Measurements from ENCODE around the gene DSC1. TPM values are rescaled to one million over a fixed set of nuclear protein-coding genes. Genes with fewer than 3 reads are reported as not detected.
"Not testable (repeated sequence)": the region's sequence is repeated elsewhere in the genome, so short reads cannot be mapped to it uniquely, and the experiment has no call there.

DSC1 gene
- total RNA-seq, 8 experiments from 2014 or later, result 0.05 to 1.3 (median 0.90) TPM; not detected in 2

- WGBS, 10 experiments, result 13 to 100% (median 78%) methylated on average over 1 to 3 of the region's 3 CpGs; no CpG with 5 or more reads in 2 of the 10 experiments
- ATAC-seq (replicated peaks in 6 of 8), result no peak
- no peak overlapping the region for H3K27ac ChIP-seq
- in situ Hi-C loops (cut with MboI; ENCODE audit: low pct_unique_long_range_greater_than_20kb in 2 of 9, low sequenced_read_pairs in 9 of 9, unreplicated experiment in 9 of 9), result no loop called here
- no peak overlapping the region for H3K4me3 ChIP-seq
- H3K4me1 ChIP-seq (replicated peaks in 1 of 2), result peaks cover 7% of the 10 kb centered on the region in 2 donors
Measured at GRCh38 chr18:31195063-31195462, 32.4 kb upstream of the DSC1 start.

- Histone ChIP-seq H3K4me1 (replicated peaks in 1 of 2) (no peaks in the 10 kb centered on the region), H3K4me3 (no peak overlapping the region), H3K27ac (no peak overlapping the region)
- no peak for ATAC-seq (replicated peaks in 6 of 8)
- in situ Hi-C loops (cut with MboI; ENCODE audit: low pct_unique_long_range_greater_than_20kb in 2 of 9, low sequenced_read_pairs in 9 of 9, unreplicated experiment in 9 of 9), result no loop called here
Measured at GRCh38 chr18:31192086-31192776, 29.6 kb upstream of the DSC1 start.

- Histone ChIP-seq H3K27ac (no peak overlapping the region), H3K4me1 (replicated peaks in 1 of 2) (no peaks in the 10 kb centered on the region), H3K4me3 (no peak overlapping the region)
- in situ Hi-C loops (cut with MboI; ENCODE audit: low pct_unique_long_range_greater_than_20kb in 2 of 9, low sequenced_read_pairs in 9 of 9, unreplicated experiment in 9 of 9), result no loop called here
- no peak for ATAC-seq (replicated peaks in 6 of 8)
- WGBS, 10 experiments, result 0 to 96% (median 86%) methylated on average over 2 of the region's 2 CpGs; no CpG with 5 or more reads in 3 of the 10 experiments
Measured at GRCh38 chr18:31190919-31191318, 28.3 kb upstream of the DSC1 start.

GRCh38 chr18:31189757-31190156 is 27.1 kb upstream of the DSC1 start:
- ATAC-seq (replicated peaks in 6 of 8), result no peak
- 0 to 100% (median 83%) methylated on average over 1 to 2 of the region's 2 CpGs for WGBS, 10 experiments
- in situ Hi-C loops (cut with MboI; ENCODE audit: low pct_unique_long_range_greater_than_20kb in 2 of 9, low sequenced_read_pairs in 9 of 9, unreplicated experiment in 9 of 9), result no loop called here
- no peak overlapping the region for H3K4me3 ChIP-seq
- no peak overlapping the region for H3K27ac ChIP-seq
- H3K4me1 ChIP-seq (replicated peaks in 1 of 2), result no peaks in the 10 kb centered on the region

GRCh38 chr18:31185186-31185950 is 22.7 kb upstream of the DSC1 start:
- WGBS, 10 experiments, result 13 to 100% (median 81%) methylated on average over 2 to 4 of the region's 4 CpGs; no CpG with 5 or more reads in 1 of the 10 experiments
- Histone ChIP-seq H3K27ac (no peak overlapping the region), H3K4me3 (no peak overlapping the region), H3K4me1 (replicated peaks in 1 of 2) (no peaks in the 10 kb centered on the region)
- peak in 3 of 8 experiments; percentile 46 to 67 (median 61) for ATAC-seq (replicated peaks in 6 of 8)
- in situ Hi-C loops (cut with MboI; ENCODE audit: low pct_unique_long_range_greater_than_20kb in 2 of 9, low sequenced_read_pairs in 9 of 9, unreplicated experiment in 9 of 9), result no loop called here

GRCh38 chr18:31183302-31183701 is 20.6 kb upstream of the DSC1 start:
- in situ Hi-C loops (cut with MboI; ENCODE audit: low pct_unique_long_range_greater_than_20kb in 2 of 9, low sequenced_read_pairs in 9 of 9, unreplicated experiment in 9 of 9), result no loop called here
- ATAC-seq (replicated peaks in 6 of 8), result no peak
- 10 to 100% (median 54%) methylated on average over 1 to 2 of the region's 2 CpGs; no CpG with 5 or more reads in 4 of the 10 experiments for WGBS, 10 experiments

GRCh38 chr18:31177369-31177768 is 14.7 kb upstream of the DSC1 start:
- ATAC-seq (replicated peaks in 6 of 8); H3K4me3 ChIP-seq; in situ Hi-C loops (cut with MboI; ENCODE audit: low pct_unique_long_range_greater_than_20kb in 2 of 9, low sequenced_read_pairs in 9 of 9, unreplicated experiment in 9 of 9); H3K27ac ChIP-seq; H3K4me1 ChIP-seq (replicated peaks in 1 of 2): not testable (repeated sequence)
- 10 to 100% (median 80%) methylated on average over 2 to 6 of the region's 6 CpGs; no CpG with 5 or more reads in 1 of the 10 experiments for WGBS, 10 experiments

More at GRCh38 chr18:31183302-31183701, 20.6 kb upstream of the DSC1 start:
- no peak overlapping the region for H3K27ac ChIP-seq
- no peaks in the 10 kb centered on the region for H3K4me1 ChIP-seq (replicated peaks in 1 of 2)
- no peak overlapping the region for H3K4me3 ChIP-seq

GRCh38 chr18:31176531-31176930 is 13.9 kb upstream of the DSC1 start:
- no peak for ATAC-seq (replicated peaks in 6 of 8)
- H3K4me1 ChIP-seq (replicated peaks in 1 of 2), result no peaks in the 10 kb centered on the region
- 0 to 100% (median 79%) methylated on average over 1 to 2 of the region's 2 CpGs; no CpG with 5 or more reads in 1 of the 10 experiments for WGBS, 10 experiments
- no peak overlapping the region for H3K4me3 ChIP-seq
- in situ Hi-C loops (cut with MboI; ENCODE audit: low pct_unique_long_range_greater_than_20kb in 2 of 9, low sequenced_read_pairs in 9 of 9, unreplicated experiment in 9 of 9), result no loop called here
- no peak overlapping the region for H3K27ac ChIP-seq

- Histone ChIP-seq H3K4me3 (no peak overlapping the region), H3K4me1 (replicated peaks in 1 of 2) (no peaks in the 10 kb centered on the region), H3K27ac (no peak overlapping the region)
- in situ Hi-C loops (cut with MboI; ENCODE audit: low pct_unique_long_range_greater_than_20kb in 2 of 9, low sequenced_read_pairs in 9 of 9, unreplicated experiment in 9 of 9), result no loop called here
- WGBS, 10 experiments, result 0 to 100% (median 50%) methylated on average over 1 of the region's 1 CpG; no CpG with 5 or more reads in 1 of the 10 experiments
- peak in 1 of 8 experiments; percentile 32 for ATAC-seq (replicated peaks in 6 of 8)
Measured at GRCh38 chr18:31171144-31171839, 8.6 kb upstream of the DSC1 start.

- ATAC-seq (replicated peaks in 6 of 8), result no peak
- Histone ChIP-seq H3K4me1 (replicated peaks in 1 of 2) (no peaks in the 10 kb centered on the region), H3K27ac (no peak overlapping the region), H3K4me3 (no peak overlapping the region)
- WGBS, 10 experiments, result 0 to 100% (median 70%) methylated on average over 2 to 4 of the region's 4 CpGs
- in situ Hi-C loops (cut with MboI; ENCODE audit: low pct_unique_long_range_greater_than_20kb in 2 of 9, low sequenced_read_pairs in 9 of 9, unreplicated experiment in 9 of 9), result no loop called here
Measured at GRCh38 chr18:31170335-31170734, 7.7 kb upstream of the DSC1 start.

GRCh38 chr18:31162419-31162793 is 250 bp downstream of the DSC1 start:
- no peak overlapping the region for H3K27ac ChIP-seq
- in situ Hi-C loops (cut with MboI; ENCODE audit: low pct_unique_long_range_greater_than_20kb in 2 of 9, low sequenced_read_pairs in 9 of 9, unreplicated experiment in 9 of 9), result no loop called here
- H3K4me3 ChIP-seq, result no peak overlapping the region
- peaks cover 0 to 1% of the 10 kb centered on the region in 2 donors for H3K4me1 ChIP-seq (replicated peaks in 1 of 2)
- 0 to 100% (median 80%) methylated on average over 1 to 5 of the region's 5 CpGs; no CpG with 5 or more reads in 2 of the 10 experiments for WGBS, 10 experiments
- no peak for ATAC-seq (replicated peaks in 6 of 8)

- in situ Hi-C loops (cut with MboI; ENCODE audit: low pct_unique_long_range_greater_than_20kb in 2 of 9, low sequenced_read_pairs in 9 of 9, unreplicated experiment in 9 of 9), result no loop called here
- Histone ChIP-seq H3K27ac (no peak overlapping the region), H3K4me3 (no peak overlapping the region), H3K4me1 (replicated peaks in 1 of 2) (peaks cover 4 to 5% of the 10 kb centered on the region in 2 donors)
- 5 to 93% (median 20%) methylated on average over 1 to 2 of the region's 2 CpGs; no CpG with 5 or more reads in 3 of the 10 experiments for WGBS, 10 experiments
- no peak for ATAC-seq (replicated peaks in 6 of 8)
Measured at GRCh38 chr18:31161757-31162418, 768 bp downstream of the DSC1 start.

All from motor neuron (in vitro differentiated cells).